DMS53 (cell line): ENCODE data around the gene ESF1.
"Not testable (repeated sequence)": the region's sequence is repeated elsewhere in the genome, so short reads cannot be mapped to it uniquely, and the experiment has no call there.

Experiments used
- DNase-seq: peaks from one replicate; lab custom pipeline; 2025; lab: John Stamatoyannopoulos, UW

ESF1 gene

DNA sequence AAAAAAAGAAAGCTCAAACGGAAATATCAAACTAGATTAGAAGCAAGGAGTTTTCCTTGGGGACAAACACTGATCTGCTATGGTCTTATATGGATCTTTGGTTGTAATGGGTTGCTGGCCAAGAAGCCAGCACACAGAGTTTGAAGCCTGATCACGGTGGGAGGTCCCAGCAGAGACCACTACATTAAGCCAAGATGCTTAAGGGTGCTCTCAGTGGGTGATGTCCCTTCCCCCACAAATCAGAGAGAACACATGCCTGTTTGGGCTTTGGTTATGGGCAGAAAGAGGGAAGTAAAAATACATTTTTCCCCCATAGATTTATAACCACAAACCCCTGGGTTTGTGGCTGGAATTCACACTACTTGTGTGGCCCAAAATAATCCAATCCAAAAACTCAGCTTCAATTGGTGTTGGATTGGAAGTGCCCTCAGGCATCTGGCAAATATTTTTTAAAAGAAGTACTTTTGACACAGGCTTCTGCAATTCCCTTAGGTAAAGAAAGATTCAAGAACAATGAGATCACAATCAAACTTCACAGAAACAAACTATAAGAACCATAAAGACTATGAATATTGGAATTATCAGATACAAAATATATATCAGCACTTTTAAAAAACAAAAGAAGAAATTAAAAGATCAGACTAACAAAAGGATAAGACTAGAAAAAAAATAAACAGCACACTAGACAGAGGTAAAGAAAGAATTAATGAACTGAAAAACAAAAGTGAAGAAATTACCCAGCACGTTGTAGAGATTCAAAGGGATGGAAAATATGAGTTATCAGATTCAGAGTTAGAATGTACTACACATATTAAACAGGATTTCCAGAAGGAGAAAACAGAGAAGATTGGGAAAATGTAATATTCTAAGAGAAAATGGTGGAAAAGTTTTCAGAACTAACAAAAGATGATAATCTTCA, 44.7 kb downstream of the ESF1 start:
- DNase-seq: no peak

DNA sequence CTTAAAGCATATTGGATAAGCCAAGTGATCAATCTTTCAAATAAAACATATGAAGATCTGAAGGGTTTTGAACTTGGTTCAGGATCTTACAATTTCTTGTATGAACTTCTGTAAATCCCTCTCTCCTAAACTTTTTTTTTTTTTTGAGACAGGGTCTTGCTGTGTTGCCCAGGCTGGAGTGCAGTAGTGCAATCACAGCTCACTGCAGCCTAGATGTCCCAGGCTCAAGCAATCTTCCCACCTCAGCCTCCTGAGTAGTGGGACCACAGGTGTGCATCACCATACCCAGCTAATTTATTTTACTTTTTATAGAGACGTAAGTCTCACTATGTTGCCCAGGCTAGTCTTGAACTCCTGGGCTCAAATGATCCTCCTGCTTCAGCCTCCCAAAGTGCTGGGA, 46.5 kb downstream of the ESF1 start:
- DNase-seq: not testable (repeated sequence)

DNA sequence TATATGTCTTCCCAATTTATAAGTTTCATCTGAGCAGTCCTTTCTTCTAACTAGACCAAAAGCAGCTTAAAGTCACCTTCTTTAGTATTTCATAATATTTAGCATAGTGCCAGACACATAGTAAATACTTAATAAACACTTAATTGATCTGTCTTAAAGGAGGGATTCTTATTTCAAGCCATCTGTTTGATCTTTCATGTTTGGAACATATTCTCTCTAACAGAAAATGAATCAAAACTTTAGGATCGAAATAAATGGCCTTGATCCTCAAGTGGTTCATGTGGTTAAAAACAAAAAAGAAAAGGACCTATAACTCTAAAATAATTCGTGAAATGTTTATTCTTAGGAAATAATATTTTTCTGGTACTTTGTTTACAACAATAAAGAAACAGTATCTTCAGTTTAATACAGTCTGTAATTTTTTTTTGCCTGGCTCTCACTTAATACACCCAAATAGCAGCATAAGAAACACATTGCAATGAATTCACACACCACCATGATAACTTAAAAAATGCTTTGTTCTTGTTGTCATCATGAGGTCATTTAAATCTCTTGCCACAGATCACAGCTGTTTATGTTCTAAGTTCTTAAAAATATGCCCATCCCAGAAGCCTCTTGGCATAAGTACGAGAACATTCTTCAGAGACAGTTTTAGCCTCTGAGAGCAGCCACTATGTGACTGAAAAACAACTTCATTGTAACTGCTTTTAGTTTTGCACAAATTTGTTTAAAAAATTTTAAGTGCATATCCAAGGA, 48.1 kb downstream of the ESF1 start:
- no peak for DNase-seq

DNA sequence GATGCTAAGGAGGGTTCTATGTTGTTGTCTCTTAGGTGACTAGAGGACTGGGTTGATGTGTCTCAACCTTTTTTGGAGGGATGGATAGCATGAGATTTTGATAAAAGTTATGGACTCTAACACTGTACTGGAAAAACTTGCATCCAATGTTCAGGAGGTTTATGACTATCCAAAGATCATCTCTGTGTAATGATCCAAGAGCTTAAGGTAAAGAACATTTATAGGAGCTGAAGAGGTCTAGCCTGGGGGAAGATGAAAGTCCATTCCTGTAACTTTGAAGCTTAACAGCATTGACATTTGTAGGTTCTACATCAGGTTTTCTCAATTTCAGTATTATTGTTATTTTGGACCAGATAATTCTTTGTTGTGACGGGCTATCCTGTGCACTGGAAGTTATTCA, 48.9 kb downstream of the ESF1 start:
- no peak for DNase-seq

DNA sequence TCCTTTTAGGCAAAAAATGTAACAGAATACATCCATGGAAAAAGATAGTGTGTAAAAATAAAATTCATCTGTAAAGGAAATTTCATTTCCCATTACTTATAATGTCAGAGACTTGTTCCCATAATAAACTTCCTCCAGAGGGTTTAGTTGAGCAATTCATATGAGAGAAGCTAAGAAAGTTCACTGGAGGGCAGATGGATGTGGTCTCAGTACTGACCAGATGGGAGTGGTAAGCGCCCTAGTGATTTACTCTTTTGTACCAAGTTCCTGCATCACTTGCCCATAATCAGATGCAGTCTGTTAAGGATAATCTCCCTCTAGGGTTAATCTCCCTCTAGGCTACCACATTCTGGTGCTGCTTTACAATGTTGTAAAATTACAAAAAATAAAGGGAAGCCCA, 61.7 kb downstream of the ESF1 start:
- DNase-seq: no peak

DNA sequence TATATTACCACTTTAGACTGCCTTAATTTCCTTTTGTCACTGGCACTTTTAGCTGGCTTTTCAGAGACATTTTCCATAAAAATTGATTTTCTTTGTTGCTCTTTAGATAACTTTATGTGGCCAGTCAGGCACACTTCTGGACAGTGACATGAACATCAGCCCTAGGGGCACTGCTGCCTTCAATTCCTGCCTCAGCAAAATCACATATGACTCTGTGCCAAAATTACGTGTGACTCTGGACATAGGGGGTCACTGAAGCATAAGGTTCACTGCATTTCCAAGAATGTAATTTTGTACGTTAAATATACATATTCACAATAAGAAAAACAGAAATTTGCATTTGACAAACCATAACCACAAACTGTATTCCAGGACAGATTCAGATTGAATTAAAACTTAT, 66.5 kb downstream of the ESF1 start:
- DNase-seq: no peak

DNA sequence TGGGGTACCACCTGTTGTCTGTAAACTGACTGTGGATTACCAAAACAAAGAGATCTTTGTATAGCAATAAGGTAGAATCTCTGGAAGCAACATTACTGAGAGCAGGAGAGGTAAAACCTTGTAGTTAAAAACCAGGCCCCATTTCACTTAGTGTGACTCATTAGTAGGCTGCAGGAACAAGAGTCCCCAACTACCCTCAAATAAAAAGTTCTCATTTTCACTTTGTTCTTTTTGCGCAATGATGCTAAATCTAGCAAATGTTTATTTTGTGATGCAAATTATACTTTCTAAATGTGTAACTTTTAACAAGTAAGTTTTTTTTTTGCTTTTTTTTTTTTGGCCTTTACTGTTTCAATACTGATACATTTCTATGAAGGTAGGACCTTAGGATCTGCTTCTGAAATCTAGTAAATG, 67.1 kb downstream of the ESF1 start:
- DNase-seq: no peak

DNA sequence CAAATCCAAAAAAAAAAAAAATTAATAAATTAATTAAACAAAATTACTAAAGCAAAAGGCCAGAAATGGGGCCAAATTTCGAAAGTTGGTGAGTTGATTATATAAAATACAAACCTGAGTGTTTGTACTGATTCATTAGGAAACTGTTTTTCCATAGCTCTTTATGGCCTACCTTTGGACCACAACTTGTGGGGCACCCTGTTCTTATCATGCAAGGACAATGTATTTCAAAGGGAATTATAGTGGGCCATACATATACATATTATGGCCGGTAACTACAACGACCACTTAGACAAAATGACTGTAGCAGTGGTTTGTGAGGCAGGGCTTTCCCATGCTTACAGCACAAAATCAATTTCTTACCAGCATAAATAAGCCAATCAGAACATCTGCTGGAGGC, 69.5 kb downstream of the ESF1 start:
- no peak for DNase-seq

DNA sequence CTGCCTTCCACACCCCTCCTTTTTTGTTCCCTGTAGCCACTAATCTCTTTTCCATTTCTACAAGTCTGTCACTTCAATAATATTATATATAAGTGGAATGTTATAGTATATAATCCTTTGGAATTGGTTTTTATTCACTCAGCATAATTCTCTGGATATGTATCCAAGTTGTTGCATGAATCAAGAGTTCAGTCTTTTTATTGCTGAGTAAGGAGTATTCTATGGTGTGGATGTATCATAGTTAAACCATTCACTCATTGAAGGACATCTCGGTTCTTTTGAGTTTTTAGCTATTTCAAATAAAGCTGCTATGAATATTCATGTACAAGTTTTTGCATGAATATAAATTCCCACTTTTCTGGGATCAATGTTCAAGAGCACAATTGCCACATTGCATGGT, 76.5 kb downstream of the ESF1 start:
- DNase-seq: no peak

DNA sequence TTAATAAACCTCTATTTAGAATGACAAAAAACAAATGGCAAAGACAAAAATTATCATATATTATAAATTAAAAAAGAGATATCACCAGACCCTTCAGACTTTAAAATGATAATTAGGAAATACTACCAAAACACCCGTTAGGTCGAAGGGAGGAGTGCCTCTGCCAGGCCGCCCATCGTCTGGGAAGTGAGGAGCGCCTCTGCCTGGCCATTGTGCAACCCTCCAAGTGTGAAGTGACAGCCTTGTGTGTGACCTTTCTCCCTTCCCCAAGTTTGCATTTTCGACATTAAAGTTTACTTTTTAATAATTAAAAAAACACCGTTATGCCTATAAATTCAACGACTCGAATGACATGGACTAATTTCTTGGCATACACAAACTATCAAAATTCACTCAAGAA, 81.5 kb downstream of the ESF1 start:
- DNase-seq: no peak

DNA sequence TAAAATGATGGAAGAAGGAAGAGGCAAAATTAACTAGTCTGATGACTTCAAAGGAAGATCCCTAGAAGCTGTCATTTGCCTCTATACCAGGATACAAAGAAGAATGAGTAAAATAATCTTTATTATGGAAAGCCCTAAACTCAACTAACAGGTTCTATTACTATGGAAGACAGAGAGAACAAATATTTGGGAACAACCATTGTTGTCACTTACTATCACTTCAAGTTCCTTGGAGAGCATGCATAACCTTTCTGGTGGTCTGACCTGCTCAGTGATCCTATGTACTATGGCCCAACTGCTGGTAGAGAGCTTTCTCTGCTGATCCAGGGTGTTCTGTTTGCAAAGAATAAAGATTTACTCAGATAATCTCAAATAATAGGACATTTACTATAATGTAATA, 83.2 kb downstream of the ESF1 start:
- DNase-seq: peak; percentile 30

DNA sequence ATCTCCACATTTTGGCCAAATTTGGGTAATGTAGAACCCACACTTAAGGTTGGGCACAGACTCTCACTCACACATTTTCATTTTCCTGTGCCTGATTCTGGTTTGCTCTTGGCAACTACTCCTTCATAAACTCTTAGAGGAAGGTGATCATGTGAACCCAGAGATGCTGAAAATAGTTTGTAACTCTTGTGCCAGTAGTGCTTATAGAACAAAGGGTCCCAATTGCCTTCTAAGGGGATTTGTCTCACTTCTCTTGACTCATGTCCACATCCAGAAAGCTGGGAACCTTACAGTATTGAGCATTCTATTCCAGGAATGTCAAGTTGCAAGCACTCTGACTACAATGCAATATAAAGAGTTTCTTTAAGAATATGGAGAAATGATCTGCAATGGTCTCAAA, 84.0 kb downstream of the ESF1 start:
- DNase-seq: no peak

DNA sequence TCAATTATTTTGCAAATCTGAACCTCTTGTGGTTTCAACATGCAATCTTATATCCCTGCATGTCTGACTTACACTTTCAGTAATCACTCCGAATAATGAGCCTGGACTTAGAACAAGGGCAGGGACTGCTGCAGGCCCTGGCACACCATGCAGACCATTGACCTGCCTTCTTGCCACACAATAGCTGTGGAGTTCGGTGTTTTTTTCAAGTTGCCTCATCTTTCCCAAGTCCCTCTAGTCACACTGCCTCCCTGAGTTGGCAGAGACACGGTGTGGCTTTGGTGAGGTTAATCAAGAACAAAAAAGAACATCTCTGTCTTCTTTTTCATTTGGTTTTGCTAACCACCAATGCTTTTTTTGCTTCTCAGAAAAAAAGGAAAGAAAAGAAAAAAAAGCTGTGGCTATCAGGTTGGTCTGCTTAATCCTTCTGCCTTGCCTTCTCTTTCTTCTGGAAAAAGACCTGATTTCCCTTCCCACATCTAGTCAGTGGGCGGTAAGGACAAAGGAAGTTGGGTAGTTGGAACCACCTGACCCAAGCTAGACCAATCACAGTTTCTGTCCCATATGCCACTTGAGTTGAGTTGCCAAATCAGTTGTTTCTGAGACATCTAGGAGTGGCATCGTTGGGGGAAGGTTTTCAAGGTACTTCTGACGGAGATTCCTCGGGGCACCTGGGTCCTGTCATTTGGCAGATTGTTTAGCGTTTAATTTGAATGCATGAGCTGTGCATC, 90.1 kb downstream of the ESF1 start:
- no peak for DNase-seq

DNA sequence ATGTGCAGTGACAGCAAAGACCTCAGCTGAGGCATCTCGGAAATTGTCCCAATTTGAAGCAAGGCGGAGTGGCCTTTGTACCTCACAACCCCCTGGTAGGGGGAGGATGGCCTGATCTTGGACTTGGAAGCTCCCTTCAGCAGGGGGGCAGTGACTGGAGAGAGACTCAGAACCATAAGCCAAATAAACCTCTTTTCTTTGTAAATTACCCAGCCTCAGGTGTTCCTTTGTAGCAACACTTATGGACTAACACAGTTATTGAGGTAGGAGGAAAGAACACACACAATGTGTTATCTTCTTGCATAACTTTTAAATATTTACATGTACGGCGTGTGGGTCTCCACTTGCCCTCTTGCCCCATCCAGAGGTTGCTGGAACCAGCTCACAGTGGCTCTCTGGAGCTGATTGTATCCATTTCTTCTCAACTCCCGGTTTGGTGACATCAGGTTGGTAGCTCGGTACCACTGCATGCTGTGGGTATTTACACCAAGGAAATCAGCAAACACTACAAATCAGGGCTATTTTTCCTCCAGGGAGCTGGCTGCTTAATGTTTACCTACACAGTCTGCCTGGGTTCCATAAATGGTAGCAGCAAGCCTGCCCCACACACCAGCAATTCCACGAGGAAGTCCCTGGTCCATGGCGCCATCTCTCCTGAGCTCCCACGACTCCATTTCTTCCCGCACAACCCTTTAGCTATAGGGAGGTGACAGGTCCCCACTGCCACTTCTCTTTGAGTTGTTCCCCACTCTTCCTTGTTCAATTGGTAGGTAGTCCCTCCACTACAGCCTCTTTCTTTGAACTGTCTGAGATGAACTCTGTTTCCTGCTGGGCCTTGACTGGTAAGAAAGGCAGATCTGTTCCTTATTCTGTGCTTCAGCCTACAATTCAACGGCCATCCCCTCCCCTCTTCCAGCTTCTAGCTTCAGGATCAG, 91.7 kb downstream of the ESF1 start:
- DNase-seq: peak; percentile 6

DNA sequence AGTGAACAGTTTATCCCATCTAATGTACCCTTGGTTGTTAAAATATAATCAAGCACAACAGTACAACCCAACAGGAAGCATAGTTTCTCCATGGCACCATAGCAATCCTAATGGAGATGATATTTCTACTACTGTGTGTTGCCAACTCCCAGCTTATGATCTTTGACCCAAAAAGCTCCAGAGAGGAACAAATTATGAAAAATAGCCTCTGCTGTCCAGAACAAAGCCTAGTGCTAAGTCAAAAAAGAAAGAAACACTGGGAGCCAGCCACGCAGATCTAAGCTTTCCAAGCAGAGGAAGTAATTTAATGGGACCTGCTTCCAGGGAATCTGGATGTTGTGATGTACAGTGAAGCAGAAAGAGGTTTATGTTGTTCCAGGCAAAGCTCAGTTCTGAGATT, 93.8 kb downstream of the ESF1 start:
- DNase-seq: no peak

DNA sequence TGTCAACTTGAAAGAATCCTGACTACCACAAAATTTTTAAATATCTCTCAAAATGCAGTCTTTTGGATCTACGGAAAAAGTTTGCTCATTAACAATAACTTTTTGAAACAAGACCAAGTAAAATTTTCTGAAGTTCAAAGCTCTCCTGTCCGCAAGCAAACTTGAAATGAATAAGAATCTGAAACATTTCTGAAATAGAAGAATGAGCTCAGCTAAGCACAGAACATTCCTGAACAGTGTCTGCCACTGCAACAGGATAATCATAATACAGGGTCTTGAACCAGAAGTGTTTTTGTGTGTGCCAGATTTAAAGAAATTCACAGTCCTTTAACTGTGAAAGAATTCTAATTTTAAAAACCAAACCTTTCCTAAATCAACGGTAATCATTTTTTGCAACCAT, 96.9 kb downstream of the ESF1 start:
- no peak for DNase-seq

DNA sequence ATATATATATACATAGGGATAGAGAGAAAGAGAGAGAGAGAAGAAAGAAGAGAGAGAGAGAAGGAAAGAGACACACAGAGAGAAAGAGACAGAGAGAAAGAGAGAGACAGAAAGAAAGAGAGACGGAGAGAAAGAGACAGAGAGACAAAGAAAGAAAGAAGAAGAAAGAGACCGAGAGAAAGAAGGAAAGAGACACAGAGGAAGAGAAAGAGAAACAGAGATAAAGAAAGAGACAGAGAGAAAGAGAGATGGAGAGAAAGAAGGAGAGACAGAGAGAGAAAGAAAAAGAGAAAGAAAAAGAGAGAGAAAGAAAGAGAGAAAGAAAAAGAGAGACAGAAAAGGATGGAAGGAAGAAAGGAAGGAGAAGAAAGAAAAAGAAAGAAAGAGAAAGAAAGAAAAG, 99.1 kb downstream of the ESF1 start:
- DNase-seq: no peak

DNA sequence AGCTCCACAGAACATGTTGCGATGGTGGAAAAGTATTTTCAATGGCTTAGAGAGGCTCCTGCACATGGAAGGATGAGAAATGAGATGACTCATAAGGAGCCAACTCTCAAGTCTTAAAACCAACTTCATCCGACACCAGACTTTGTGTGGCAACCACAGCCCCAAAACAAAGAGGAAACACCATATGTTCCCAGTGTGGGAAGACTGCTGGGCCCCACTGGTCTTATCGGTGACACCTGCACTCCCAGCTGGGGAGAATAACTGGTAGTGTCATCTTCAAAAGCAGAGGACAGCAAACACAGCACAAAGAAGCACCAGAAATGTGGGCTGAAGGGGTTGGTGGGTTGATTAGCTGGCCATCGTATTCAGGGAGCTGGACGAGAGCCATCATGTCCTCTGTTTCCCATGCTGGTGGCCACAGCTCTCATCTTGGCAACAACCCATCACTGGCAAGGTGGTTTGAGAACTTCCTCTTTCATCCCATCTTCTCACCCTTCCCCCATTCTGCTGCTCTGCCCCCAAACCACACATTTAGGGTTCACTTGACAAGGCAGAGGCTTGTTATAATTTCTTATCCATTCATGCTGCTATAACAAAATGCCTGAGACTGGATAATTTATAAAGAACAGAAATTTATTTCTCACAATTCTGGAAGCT, 100.0 kb downstream of the ESF1 start:
- no peak for DNase-seq

DNA sequence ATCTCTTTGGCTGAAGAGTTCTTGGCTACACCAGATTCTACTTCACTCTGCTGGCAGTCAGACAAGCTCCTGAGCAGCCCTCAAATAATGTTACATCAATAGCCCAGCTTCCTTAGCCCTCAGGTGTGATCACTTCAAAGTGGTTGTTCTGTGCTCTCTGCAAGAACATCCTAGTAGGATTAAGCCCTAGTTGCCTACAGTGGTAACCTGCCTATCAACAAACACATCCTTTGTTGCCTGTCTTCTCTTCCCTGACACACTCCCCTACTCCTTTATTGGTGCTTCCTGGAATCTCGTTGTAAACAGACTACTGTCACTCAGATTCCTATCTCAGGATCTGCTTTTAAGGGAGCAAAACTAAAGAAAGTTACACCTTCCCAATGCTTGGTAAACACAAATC, 100.9 kb downstream of the ESF1 start:
- peak; percentile 10 for DNase-seq

DNA sequence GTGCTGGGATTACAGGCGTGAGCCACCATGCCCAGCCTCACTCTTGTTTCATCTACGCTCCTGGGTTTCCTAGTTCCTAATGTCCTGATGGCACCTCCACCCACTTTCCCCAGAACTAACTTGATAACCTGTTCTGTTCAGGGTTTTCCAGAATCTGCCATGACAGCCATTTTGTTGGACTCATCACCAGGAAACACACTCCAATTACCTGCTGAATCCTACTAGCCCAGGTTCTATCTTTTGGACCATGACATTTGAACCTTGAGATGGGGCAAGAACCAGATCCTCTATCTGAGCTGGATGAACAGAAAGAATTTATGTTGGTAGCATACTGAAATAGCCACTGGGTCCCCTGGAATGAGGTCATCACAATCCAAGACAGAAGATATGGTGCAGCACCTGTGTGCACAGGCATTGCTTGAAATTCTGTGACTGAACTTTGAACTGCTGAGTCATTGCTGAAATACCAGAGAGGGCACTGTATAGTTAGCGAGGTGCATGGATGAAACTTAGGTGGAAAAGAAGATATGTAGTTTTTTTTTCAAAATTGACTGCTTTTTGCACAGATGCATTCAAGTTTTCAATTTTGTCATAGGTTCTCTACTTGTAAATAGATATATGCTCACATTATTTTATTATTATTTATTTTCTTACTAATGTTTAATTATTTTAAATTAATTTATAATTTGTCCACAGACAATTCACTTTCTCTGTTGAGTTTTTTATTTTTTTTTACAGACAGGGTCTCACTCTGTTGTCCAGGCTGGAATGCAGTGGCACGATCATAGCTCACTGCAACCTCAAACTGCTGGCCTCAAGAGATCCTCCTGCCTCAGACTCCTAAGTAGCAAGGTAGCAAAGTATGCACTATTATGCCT, 103.2 kb downstream of the ESF1 start:
- DNase-seq: peak; percentile 84
